ENCODE results near the gene DPEP2.

Gene DPEP2

GRCh38 chr16:68009157-68009735, 10.0 kb upstream of the DPEP2 start:
- no peaks in the 10 kb centered on the region for H3K27me3 ChIP-seq (replicated peaks; ENCODE audit: insufficient read depth, low read length)
- no peaks in the 10 kb centered on the region for H3K4me1 ChIP-seq (ENCODE audit: low read length)
- H3K79me2 ChIP-seq (ENCODE audit: low read length) = no peaks in the 10 kb centered on the region
- H3K4me3 ChIP-seq (ENCODE audit: low read length) = no peak overlapping the region
- H4K20me1 ChIP-seq (ENCODE audit: insufficient read depth, low read length) = no peaks in the 10 kb centered on the region
- H3K4me2 ChIP-seq (ENCODE audit: low read depth, low read length) = no peak overlapping the region
- H3K9me3 ChIP-seq (replicated peaks; ENCODE audit: insufficient read depth, low read length) = no peaks in the 10 kb centered on the region
- no peak for DNase-seq
- no peaks in the 10 kb centered on the region for H3F3A ChIP-seq (ENCODE audit: insufficient read depth, low read length)
- H2AFZ ChIP-seq (ENCODE audit: low read length) = no peak overlapping the region
- no peaks in the 10 kb centered on the region for H3K36me3 ChIP-seq (replicated peaks; ENCODE audit: insufficient read depth, low read length)
- H3K9me2 ChIP-seq (replicated peaks; ENCODE audit: insufficient read depth, low read length) = no peaks in the 10 kb centered on the region
- no peak overlapping the region for H3K9ac ChIP-seq (ENCODE audit: low read length)
- TF ChIP-seq CTCF (IDR thresholded peaks at IDR 0.05; ENCODE audit: low read length) = no peak
- TF ChIP-seq EZH2phosphoT487 (IDR thresholded peaks at IDR 0.05; ENCODE audit: low read length) = no peak
- TF ChIP-seq EZH2 (optimal IDR thresholded peaks at IDR 0.05; ENCODE audit: low read depth, low read length) = no peak
- H3K27ac ChIP-seq (ENCODE audit: low read length) = no peak overlapping the region

GRCh38 chr16:68005786-68006286, 6.6 kb upstream of the DPEP2 start:
- Histone ChIP-seq H3K9ac (ENCODE audit: low read length) (no peak overlapping the region), H3K4me2 (ENCODE audit: low read depth, low read length) (no peak overlapping the region)

GRCh38 chr16:68005211-68005610, 5.9 kb upstream of the DPEP2 start:
- no peak overlapping the region for H3K9ac ChIP-seq (ENCODE audit: low read length)
- no peak overlapping the region for H3K27ac ChIP-seq (ENCODE audit: low read length)
- no peaks in the 10 kb centered on the region for H3K4me1 ChIP-seq (ENCODE audit: low read length)
- no peak overlapping the region for H3K4me2 ChIP-seq (ENCODE audit: low read depth, low read length)
- H3K9me3 ChIP-seq (replicated peaks; ENCODE audit: insufficient read depth, low read length) = no peaks in the 10 kb centered on the region
- no peaks in the 10 kb centered on the region for H3K27me3 ChIP-seq (replicated peaks; ENCODE audit: insufficient read depth, low read length)
- no peaks in the 10 kb centered on the region for H3K79me2 ChIP-seq (ENCODE audit: low read length)
- TF ChIP-seq EZH2 (optimal IDR thresholded peaks at IDR 0.05; ENCODE audit: low read depth, low read length) = no peak
- no peak for TF ChIP-seq CTCF (IDR thresholded peaks at IDR 0.05; ENCODE audit: low read length)
- no peak for TF ChIP-seq EZH2phosphoT487 (IDR thresholded peaks at IDR 0.05; ENCODE audit: low read length)
- no peak for DNase-seq
- H3F3A ChIP-seq (ENCODE audit: insufficient read depth, low read length) = no peaks in the 10 kb centered on the region
- H3K4me3 ChIP-seq (ENCODE audit: low read length) = no peak overlapping the region
- H3K36me3 ChIP-seq (replicated peaks; ENCODE audit: insufficient read depth, low read length) = no peaks in the 10 kb centered on the region
- H3K9me2 ChIP-seq (replicated peaks; ENCODE audit: insufficient read depth, low read length) = no peaks in the 10 kb centered on the region
- no peak overlapping the region for H2AFZ ChIP-seq (ENCODE audit: low read length)
- H4K20me1 ChIP-seq (ENCODE audit: insufficient read depth, low read length) = no peaks in the 10 kb centered on the region

More at GRCh38 chr16:68005786-68006286, 6.6 kb upstream of the DPEP2 start:
- Histone ChIP-seq H3K4me1 (ENCODE audit: low read length) (no peaks in the 10 kb centered on the region), H3K27me3 (replicated peaks; ENCODE audit: insufficient read depth, low read length) (no peaks in the 10 kb centered on the region), H2AFZ (ENCODE audit: low read length) (peak overlapping the region; percentile 54), H4K20me1 (ENCODE audit: insufficient read depth, low read length) (no peaks in the 10 kb centered on the region), H3K9me3 (replicated peaks; ENCODE audit: insufficient read depth, low read length) (no peaks in the 10 kb centered on the region), H3F3A (ENCODE audit: insufficient read depth, low read length) (no peaks in the 10 kb centered on the region), H3K9me2 (replicated peaks; ENCODE audit: insufficient read depth, low read length) (no peaks in the 10 kb centered on the region), H3K4me3 (ENCODE audit: low read length) (no peak overlapping the region), H3K27ac (ENCODE audit: low read length) (no peak overlapping the region; the same call in 1 of the 2 replicates), H3K36me3 (replicated peaks; ENCODE audit: insufficient read depth, low read length) (no peaks in the 10 kb centered on the region), H3K79me2 (ENCODE audit: low read length) (no peaks in the 10 kb centered on the region)
- peak; percentile 43 for DNase-seq
- TF ChIP-seq CTCF (IDR thresholded peaks at IDR 0.05; ENCODE audit: low read length) (no peak), EZH2 (optimal IDR thresholded peaks at IDR 0.05; ENCODE audit: low read depth, low read length) (no peak), EZH2phosphoT487 (IDR thresholded peaks at IDR 0.05; ENCODE audit: low read length) (no peak)
